ENCODE data around the gene KCNJ9.
"Not testable (repeated sequence)": the region's sequence is repeated elsewhere in the genome, so short reads cannot be mapped to it uniquely, and the experiment has no call there.

KCNJ9 gene

DNA sequence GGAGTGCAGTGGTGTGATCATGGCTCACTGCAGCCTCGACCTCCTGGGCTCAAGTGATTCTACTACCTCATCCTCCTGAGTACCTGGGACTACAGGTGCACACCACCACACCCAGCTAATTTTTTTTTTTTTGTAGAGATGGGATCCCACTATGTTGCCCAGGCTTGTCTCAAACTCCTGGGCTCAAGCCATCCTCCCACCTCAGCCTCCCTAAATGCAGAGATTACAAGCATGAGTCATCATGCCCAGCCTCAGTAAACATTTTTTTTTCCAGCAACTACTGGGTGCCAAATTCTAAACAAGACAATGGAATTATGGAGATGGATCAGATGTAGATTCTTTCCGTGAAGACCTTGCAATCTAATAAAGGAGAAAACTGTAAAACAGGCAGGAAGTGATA, 31.2 kb upstream of the KCNJ9 start:
- not testable (repeated sequence) for DNase-seq; H3K9me3 ChIP-seq (ENCODE audit: control insufficient read depth, low read length); H3K36me3 ChIP-seq (ENCODE audit: control insufficient read depth, insufficient read depth, low read length); H3K4me3 ChIP-seq (ENCODE audit: insufficient read depth, low read depth, low read length, poor library complexity, severe bottlenecking); H3K27ac ChIP-seq (ENCODE audit: insufficient read depth, low read length, poor library complexity, severe bottlenecking); H3K4me1 ChIP-seq (ENCODE audit: control insufficient read depth, insufficient read depth, low read length, poor library complexity, severe bottlenecking); H3K27me3 ChIP-seq (replicated peaks; ENCODE audit: control insufficient read depth, insufficient read depth, low read length, poor library complexity, severe bottlenecking)

DNA sequence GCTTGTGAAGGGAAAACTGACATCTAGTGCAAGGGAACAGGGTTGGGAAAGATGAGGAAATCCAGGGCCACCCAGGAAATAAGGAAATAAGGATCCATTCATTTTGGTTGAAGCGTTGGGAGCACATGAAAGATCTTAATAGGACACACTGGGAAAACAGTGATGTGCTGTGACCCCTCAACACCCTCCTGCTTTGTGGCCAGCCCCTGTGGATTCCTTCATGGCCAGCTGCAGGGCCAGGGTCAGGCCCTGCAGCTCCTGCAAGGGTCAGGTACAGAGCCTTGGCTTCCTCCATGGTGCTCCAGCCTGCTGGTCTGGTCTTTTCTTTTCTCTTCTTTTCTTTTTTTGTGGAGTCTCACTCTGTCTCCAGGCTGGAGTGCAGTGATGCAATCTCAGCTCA, 30.7 kb upstream of the KCNJ9 start:
- H3K27ac ChIP-seq (ENCODE audit: insufficient read depth, low read length, poor library complexity, severe bottlenecking), result no peak overlapping the region
- H3K27me3 ChIP-seq (replicated peaks; ENCODE audit: control insufficient read depth, insufficient read depth, low read length, poor library complexity, severe bottlenecking), result no peaks in the 10 kb centered on the region
- H3K36me3 ChIP-seq (ENCODE audit: control insufficient read depth, insufficient read depth, low read length), result no peaks in the 10 kb centered on the region
- no peak overlapping the region for H3K4me3 ChIP-seq (ENCODE audit: insufficient read depth, low read depth, low read length, poor library complexity, severe bottlenecking)
- H3K4me1 ChIP-seq (ENCODE audit: control insufficient read depth, insufficient read depth, low read length, poor library complexity, severe bottlenecking), result no peaks in the 10 kb centered on the region
- H3K9me3 ChIP-seq (ENCODE audit: control insufficient read depth, low read length), result no peaks in the 10 kb centered on the region
- no peak for DNase-seq

DNA sequence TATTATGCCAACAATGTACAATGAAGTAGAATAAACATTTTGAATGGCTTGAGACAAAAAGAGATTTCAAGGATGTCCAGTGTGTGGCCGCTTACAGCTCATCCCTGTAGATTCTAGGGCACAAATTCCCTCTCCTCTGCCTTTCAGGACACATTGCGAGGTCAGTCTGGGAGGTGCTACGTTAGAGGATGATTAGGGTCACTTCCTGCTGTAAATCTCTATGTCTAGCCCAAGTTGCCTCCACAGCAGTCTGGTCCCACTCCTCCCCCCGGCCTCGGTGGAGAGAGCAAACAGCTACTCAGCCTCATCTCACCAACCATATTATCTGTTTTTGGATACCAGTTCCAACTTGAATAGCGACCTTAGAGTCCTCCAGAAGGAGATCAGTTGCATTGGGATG, 28.4 kb upstream of the KCNJ9 start:
- Histone ChIP-seq H3K4me3 (ENCODE audit: insufficient read depth, low read depth, low read length, poor library complexity, severe bottlenecking) (no peak overlapping the region), H3K27ac (ENCODE audit: insufficient read depth, low read length, poor library complexity, severe bottlenecking) (no peak overlapping the region), H3K4me1 (ENCODE audit: control insufficient read depth, insufficient read depth, low read length, poor library complexity, severe bottlenecking) (no peaks in the 10 kb centered on the region), H3K9me3 (ENCODE audit: control insufficient read depth, low read length) (no peaks in the 10 kb centered on the region), H3K36me3 (ENCODE audit: control insufficient read depth, insufficient read depth, low read length) (no peaks in the 10 kb centered on the region), H3K27me3 (replicated peaks; ENCODE audit: control insufficient read depth, insufficient read depth, low read length, poor library complexity, severe bottlenecking) (no peaks in the 10 kb centered on the region)
- no peak for DNase-seq

DNA sequence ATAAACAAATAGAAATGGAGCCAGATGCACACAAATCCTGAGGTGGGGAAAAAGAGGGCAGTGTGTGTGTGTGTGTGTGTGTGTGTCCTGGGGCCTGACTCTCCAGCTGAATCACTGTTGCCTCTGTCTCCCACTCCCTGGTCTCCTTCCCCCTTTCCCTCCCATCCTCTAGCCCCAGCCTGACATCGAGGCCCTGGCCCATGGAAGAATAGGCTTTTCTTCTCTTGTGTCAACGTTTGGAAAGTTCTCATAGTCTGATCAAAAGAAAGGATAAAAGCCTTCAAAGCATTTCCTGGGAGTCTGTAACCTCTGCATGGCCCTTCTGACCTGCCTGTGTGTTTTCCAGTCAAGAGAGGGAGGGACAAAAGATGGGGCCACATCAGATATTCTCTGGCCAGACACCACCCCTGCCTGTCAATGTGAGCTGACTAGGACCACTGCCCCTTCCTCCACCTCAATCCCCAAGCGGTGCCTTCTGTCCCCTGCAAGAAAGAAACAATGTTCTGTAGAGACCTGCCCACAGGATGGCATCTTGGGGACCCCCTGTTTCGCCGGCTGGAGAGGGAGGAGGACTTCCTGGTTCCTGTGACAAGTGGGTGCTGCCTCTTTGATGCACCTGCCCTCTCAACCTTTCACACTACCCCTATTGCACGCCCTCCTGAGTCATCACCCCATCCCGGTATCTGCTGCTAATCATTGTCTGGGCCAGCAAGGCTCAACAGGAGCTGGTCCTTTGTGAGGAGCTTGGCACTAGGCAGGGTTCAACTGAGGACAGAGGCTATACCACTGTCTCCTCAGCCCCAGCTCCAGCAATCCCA, 27.6 kb upstream of the KCNJ9 start:
- no peak for DNase-seq
- Histone ChIP-seq H3K4me1 (ENCODE audit: control insufficient read depth, insufficient read depth, low read length, poor library complexity, severe bottlenecking) (no peaks in the 10 kb centered on the region), H3K27me3 (replicated peaks; ENCODE audit: control insufficient read depth, insufficient read depth, low read length, poor library complexity, severe bottlenecking) (no peaks in the 10 kb centered on the region), H3K9me3 (ENCODE audit: control insufficient read depth, low read length) (no peaks in the 10 kb centered on the region), H3K27ac (ENCODE audit: insufficient read depth, low read length, poor library complexity, severe bottlenecking) (no peak overlapping the region), H3K36me3 (ENCODE audit: control insufficient read depth, insufficient read depth, low read length) (no peaks in the 10 kb centered on the region), H3K4me3 (ENCODE audit: insufficient read depth, low read depth, low read length, poor library complexity, severe bottlenecking) (no peak overlapping the region)

DNA sequence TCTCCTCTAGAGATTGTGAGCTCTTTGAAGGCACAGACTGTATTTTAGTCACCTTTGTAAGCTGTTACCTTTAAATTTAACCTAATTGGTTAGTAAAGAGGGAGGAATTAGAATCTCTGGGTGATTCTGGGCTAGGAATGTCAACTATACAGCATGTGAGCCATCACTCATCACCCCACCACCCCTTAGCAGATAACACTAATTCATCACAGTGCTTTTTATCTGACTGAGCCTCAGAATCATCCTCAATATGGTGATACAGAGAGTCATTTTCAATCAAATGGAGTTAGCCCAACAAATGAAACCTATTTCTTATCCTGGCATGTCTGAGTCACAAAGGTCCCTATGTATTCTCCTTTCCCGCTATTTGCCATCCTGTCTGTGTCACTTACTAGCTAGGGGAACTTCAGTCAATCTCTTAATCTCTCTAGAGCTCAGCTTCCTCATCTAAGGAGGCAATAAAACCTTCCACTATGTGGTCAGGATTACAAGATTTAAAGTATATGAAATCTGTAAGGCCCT, 24.6 kb upstream of the KCNJ9 start:
- no peaks in the 10 kb centered on the region for H3K27me3 ChIP-seq (replicated peaks; ENCODE audit: control insufficient read depth, insufficient read depth, low read length, poor library complexity, severe bottlenecking)
- H3K4me1 ChIP-seq (ENCODE audit: control insufficient read depth, insufficient read depth, low read length, poor library complexity, severe bottlenecking), result no peaks in the 10 kb centered on the region
- H3K27ac ChIP-seq (ENCODE audit: insufficient read depth, low read length, poor library complexity, severe bottlenecking), result no peak overlapping the region
- H3K4me3 ChIP-seq (ENCODE audit: insufficient read depth, low read depth, low read length, poor library complexity, severe bottlenecking), result no peak overlapping the region
- H3K36me3 ChIP-seq (ENCODE audit: control insufficient read depth, insufficient read depth, low read length), result no peaks in the 10 kb centered on the region
- no peaks in the 10 kb centered on the region for H3K9me3 ChIP-seq (ENCODE audit: control insufficient read depth, low read length)
- DNase-seq, result no peak

DNA sequence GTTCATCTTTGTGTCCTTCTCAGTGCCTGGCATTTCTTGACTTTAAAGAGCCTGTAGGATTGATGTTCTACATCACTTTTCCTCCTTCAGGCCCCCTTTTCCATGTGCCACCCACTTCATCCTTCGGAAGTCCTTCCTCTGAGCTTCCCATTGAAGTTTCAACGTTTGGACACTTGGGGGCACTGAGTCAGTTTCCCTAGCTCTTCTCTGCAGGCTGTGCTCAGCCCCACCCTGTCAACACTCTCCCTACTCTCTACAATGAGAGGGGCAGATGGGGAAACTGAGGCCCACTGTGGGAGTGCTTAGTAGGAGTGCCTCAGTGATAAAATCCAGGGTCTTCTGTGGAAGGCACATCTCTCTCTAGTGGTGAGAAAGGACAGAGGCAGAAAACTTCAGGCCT, 23.3 kb upstream of the KCNJ9 start:
- H3K27me3 ChIP-seq (replicated peaks; ENCODE audit: control insufficient read depth, insufficient read depth, low read length, poor library complexity, severe bottlenecking), result no peaks in the 10 kb centered on the region
- no peak for DNase-seq
- no peaks in the 10 kb centered on the region for H3K36me3 ChIP-seq (ENCODE audit: control insufficient read depth, insufficient read depth, low read length)
- H3K9me3 ChIP-seq (ENCODE audit: control insufficient read depth, low read length), result no peaks in the 10 kb centered on the region
- H3K4me3 ChIP-seq (ENCODE audit: insufficient read depth, low read depth, low read length, poor library complexity, severe bottlenecking), result no peak overlapping the region
- H3K4me1 ChIP-seq (ENCODE audit: control insufficient read depth, insufficient read depth, low read length, poor library complexity, severe bottlenecking), result no peaks in the 10 kb centered on the region
- no peak overlapping the region for H3K27ac ChIP-seq (ENCODE audit: insufficient read depth, low read length, poor library complexity, severe bottlenecking)

DNA sequence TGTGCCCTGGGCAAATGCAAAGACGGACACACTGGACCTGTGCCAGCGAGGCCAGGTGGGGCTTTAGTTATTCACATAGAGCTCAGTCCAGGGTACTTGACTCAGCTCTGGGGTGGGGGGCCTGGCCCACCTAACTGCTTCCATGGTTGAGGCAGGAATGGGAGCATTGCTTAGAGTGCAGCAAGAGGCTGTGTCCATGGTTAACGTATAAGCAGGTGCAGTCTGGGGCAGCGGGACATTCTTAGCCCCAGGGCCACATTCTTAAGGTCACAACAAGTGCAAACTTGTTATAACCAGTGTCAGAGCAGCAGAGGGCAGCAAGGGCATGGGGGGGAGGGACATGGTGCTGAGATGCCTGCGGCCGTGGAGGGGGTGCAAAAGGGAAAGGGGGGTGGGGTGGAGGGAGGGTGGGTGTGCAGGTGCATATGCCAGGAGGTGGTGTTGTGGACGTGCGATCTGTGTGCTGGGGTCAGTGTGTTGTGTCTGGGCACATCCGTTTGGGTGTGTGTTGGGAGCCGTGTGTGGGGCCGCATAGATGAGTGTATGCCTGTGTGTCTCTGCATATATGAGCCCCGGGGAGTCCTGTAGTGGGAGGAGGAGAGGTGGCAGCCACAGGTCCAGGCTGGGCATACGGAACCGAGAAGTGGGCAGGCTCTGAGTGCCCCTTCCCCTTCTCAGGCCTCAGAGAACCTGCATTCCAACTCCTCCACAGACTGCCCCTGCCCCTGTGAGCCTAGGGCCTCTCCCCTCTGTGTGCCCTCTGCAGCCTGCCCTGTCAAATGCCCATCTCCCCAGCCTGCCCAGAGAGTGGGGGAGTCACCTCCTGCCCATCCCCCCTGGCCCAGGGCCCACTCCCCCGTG, 19.7 kb upstream of the KCNJ9 start:
- no peaks in the 10 kb centered on the region for H3K27me3 ChIP-seq (replicated peaks; ENCODE audit: control insufficient read depth, insufficient read depth, low read length, poor library complexity, severe bottlenecking)
- H3K9me3 ChIP-seq (ENCODE audit: control insufficient read depth, low read length), result no peaks in the 10 kb centered on the region

DNA sequence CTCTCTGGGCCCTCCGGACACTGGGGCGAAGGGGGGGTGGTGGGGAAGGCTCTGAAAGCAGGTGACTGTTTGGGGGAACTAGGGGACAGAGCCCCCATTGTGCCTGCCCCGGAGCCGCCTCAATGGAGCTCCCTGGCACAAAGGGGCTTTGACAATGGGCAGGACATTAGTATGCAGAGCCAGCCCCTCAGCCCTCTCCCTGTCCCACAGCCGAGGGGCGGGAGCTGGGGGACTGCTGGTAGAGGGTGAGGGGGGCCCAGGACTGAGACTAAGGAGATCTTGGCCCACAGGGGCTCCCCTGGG, 19.2 kb upstream of the KCNJ9 start:
- H3K27me3 ChIP-seq (replicated peaks; ENCODE audit: control insufficient read depth, insufficient read depth, low read length, poor library complexity, severe bottlenecking), result no peaks in the 10 kb centered on the region
- no peak overlapping the region for H3K27ac ChIP-seq (ENCODE audit: insufficient read depth, low read length, poor library complexity, severe bottlenecking)
- H3K4me3 ChIP-seq (ENCODE audit: insufficient read depth, low read depth, low read length, poor library complexity, severe bottlenecking), result no peak overlapping the region
- no peak for DNase-seq
- H3K9me3 ChIP-seq (ENCODE audit: control insufficient read depth, low read length), result no peaks in the 10 kb centered on the region
- H3K36me3 ChIP-seq (ENCODE audit: control insufficient read depth, insufficient read depth, low read length), result no peaks in the 10 kb centered on the region
- H3K4me1 ChIP-seq (ENCODE audit: control insufficient read depth, insufficient read depth, low read length, poor library complexity, severe bottlenecking), result no peaks in the 10 kb centered on the region

More for the DNA sequence above, 19.7 kb upstream of the KCNJ9 start:
- no peaks in the 10 kb centered on the region for H3K36me3 ChIP-seq (ENCODE audit: control insufficient read depth, insufficient read depth, low read length)
- H3K27ac ChIP-seq (ENCODE audit: insufficient read depth, low read length, poor library complexity, severe bottlenecking), result no peak overlapping the region
- no peaks in the 10 kb centered on the region for H3K4me1 ChIP-seq (ENCODE audit: control insufficient read depth, insufficient read depth, low read length, poor library complexity, severe bottlenecking)
- no peak overlapping the region for H3K4me3 ChIP-seq (ENCODE audit: insufficient read depth, low read depth, low read length, poor library complexity, severe bottlenecking)
- no peak for DNase-seq

DNA sequence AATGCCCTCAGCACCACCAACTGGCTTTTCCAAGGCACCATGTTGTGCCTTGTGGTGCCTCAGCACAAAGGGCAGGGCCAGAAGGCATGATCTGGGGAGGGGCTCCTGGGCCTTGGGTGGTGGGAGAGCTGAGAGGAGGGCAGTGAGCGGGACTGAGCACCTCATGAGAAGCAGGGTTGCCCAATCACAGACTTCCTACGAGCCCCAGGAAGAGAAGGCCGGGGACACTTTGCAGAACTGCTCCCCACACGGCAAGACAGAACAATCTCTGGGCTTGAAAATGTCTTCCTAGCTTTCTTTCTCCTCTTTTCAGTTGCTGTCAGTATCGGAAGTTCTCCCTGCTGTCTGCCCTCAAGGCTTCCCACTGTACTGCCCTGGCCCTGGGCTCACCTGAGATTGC, 18.2 kb upstream of the KCNJ9 start:
- no peak overlapping the region for H3K27ac ChIP-seq (ENCODE audit: insufficient read depth, low read length, poor library complexity, severe bottlenecking)
- H3K27me3 ChIP-seq (replicated peaks; ENCODE audit: control insufficient read depth, insufficient read depth, low read length, poor library complexity, severe bottlenecking), result no peaks in the 10 kb centered on the region

DNA sequence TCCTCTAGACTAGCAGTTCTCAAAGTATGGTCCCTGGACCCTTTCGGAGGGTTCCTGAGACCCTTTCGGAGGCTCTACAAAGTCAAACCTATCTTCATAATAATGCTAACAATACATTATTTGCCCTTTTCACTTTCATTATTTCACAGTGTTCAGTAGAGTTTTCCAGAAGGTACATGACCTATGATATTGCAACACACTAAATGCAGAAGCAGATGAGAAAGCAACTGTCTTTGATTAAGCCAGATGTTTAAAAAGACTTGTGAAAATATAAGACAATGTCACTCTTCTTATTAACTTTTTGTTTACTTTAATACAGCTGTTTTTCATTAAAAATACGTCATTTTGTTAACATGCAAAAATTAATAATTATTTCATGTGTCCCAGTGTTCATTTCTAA, 17.2 kb upstream of the KCNJ9 start:
- no peak overlapping the region for H3K4me3 ChIP-seq (ENCODE audit: insufficient read depth, low read depth, low read length, poor library complexity, severe bottlenecking)
- H3K27ac ChIP-seq (ENCODE audit: insufficient read depth, low read length, poor library complexity, severe bottlenecking), result no peak overlapping the region
- DNase-seq, result no peak
- H3K9me3 ChIP-seq (ENCODE audit: control insufficient read depth, low read length), result no peaks in the 10 kb centered on the region
- no peaks in the 10 kb centered on the region for H3K4me1 ChIP-seq (ENCODE audit: control insufficient read depth, insufficient read depth, low read length, poor library complexity, severe bottlenecking)
- no peaks in the 10 kb centered on the region for H3K27me3 ChIP-seq (replicated peaks; ENCODE audit: control insufficient read depth, insufficient read depth, low read length, poor library complexity, severe bottlenecking)
- H3K36me3 ChIP-seq (ENCODE audit: control insufficient read depth, insufficient read depth, low read length), result no peaks in the 10 kb centered on the region

More for the DNA sequence above, 18.2 kb upstream of the KCNJ9 start:
- Histone ChIP-seq H3K36me3 (ENCODE audit: control insufficient read depth, insufficient read depth, low read length) (no peaks in the 10 kb centered on the region), H3K4me3 (ENCODE audit: insufficient read depth, low read depth, low read length, poor library complexity, severe bottlenecking) (no peak overlapping the region), H3K4me1 (ENCODE audit: control insufficient read depth, insufficient read depth, low read length, poor library complexity, severe bottlenecking) (no peaks in the 10 kb centered on the region), H3K9me3 (ENCODE audit: control insufficient read depth, low read length) (no peaks in the 10 kb centered on the region)
- DNase-seq, result no peak

Measured in effector memory CD4-positive, alpha-beta T cell (primary cell).